GM23338 (cell line): ENCODE measurements around the gene SLC2A13. TPM values are rescaled to one million over a fixed set of nuclear protein-coding genes. Genes with fewer than 3 reads are reported as not detected.

ENCODE experiments used
- ATAC-seq: fragments of 200-7000 bp; cut with Tn5 transposase; 3 replicates; pipeline ENCODE4 v1.9.1; 2020
- DNase-seq: peaks from one replicate; pipeline ENCODE4 v3.0.0-alpha.2; 2015; ENCODE audit warnings: low spot score
- H2AFZ ChIP-seq: fragments of 200-600 bp; sonication (generic); 2 replicates; pipeline ENCODE4 v1.8.0; 2016; ENCODE audit warnings: antibody characterized with exemption, mild to moderate bottlenecking, moderate library complexity
- H3F3A ChIP-seq: fragments of 200-600 bp; sonication (generic); replicated peaks from 2 replicates; pipeline ENCODE4 v1.8.0; 2017; ENCODE audit warnings: antibody characterized with exemption, mixed run types, low read depth
- H3K27ac ChIP-seq: fragments of 200-600 bp; sonication (generic); 2 replicates; pipeline ENCODE4 v1.6.1; 2016; ENCODE audit warnings: low read depth
- H3K27me3 ChIP-seq: fragments of 200-600 bp; sonication (generic); 2 replicates; pipeline ENCODE4 v1.8.0; 2016; ENCODE audit warnings: mild to moderate bottlenecking, mixed run types, moderate library complexity; ENCODE audit not compliant: insufficient read depth
- H3K36me3 ChIP-seq: fragments of 200-600 bp; sonication (generic); 2 replicates; pipeline ENCODE4 v1.8.0; 2016; ENCODE audit warnings: mild to moderate bottlenecking; ENCODE audit not compliant: insufficient read depth
- H3K4me1 ChIP-seq: fragments of 200-600 bp; sonication (generic); 2 replicates; pipeline ENCODE4 v1.8.0; 2016; ENCODE audit warnings: mild to moderate bottlenecking, moderate library complexity; ENCODE audit not compliant: insufficient read depth
- H3K4me2 ChIP-seq: fragments of 200-600 bp; sonication (generic); 2 replicates; pipeline ENCODE4 v1.7.1; 2017; ENCODE audit warnings: mixed run types
- H3K4me3 ChIP-seq: fragments of 200-600 bp; sonication (generic); 2 replicates; pipeline ENCODE4 v1.6.1; 2016; ENCODE audit warnings: mixed run types
- H3K79me2 ChIP-seq: fragments of 200-600 bp; sonication (generic); replicated peaks from 2 replicates; pipeline ENCODE4 v1.8.0; 2017; ENCODE audit warnings: mild to moderate bottlenecking; ENCODE audit not compliant: insufficient read depth
- H3K9me2 ChIP-seq: fragments of 200-600 bp; sonication (generic); 2 replicates; pipeline ENCODE4 v1.8.0; 2017; ENCODE audit not compliant: insufficient read depth
- H4K20me1 ChIP-seq: fragments of 200-600 bp; sonication (generic); replicated peaks from 2 replicates; pipeline ENCODE4 v1.8.0; 2017; ENCODE audit warnings: mild to moderate bottlenecking; ENCODE audit not compliant: insufficient read depth
- H3K27ac Mint-ChIP-seq: 2 replicates; pipeline ENCODE4 v1.8.0; 2020; ENCODE audit warnings: inconsistent platforms, mild to moderate bottlenecking, moderate library complexity, mixed read lengths
- H3K27me3 Mint-ChIP-seq: 3 replicates; pipeline ENCODE4 v1.8.0; 2022; ENCODE audit warnings: low read depth, mild to moderate bottlenecking, moderate library complexity, mixed read lengths, inconsistent platforms; ENCODE audit not compliant: insufficient read depth, poor library complexity
- H3K36me3 Mint-ChIP-seq: 3 replicates; pipeline ENCODE4 v1.8.0; 2021; ENCODE audit warnings: low read depth, mild to moderate bottlenecking, inconsistent platforms, moderate library complexity, mixed read lengths
- H3K4me1 Mint-ChIP-seq: 3 replicates; pipeline ENCODE4 v1.8.0; 2020; ENCODE audit warnings: mild to moderate bottlenecking, inconsistent platforms, mixed read lengths
- H3K4me3 Mint-ChIP-seq: 3 replicates; pipeline ENCODE4 v1.8.0; 2021; ENCODE audit warnings: moderate library complexity, mild to moderate bottlenecking, inconsistent platforms, mixed read lengths
- H3K9me3 Mint-ChIP-seq: 3 replicates; pipeline ENCODE4 v1.8.0; 2020; ENCODE audit warnings: moderate library complexity, mild to moderate bottlenecking, inconsistent platforms, mixed read lengths
- CTCF ChIP-seq, 2 experiments: fragments of 200-600 bp in 1 of 2; sonication (generic) in 1 of 2; conservative IDR thresholded peaks; 2 replicates each; pipeline versions ENCODE4 v1.5.1 to v1.6.1; 2016 to 2017; ENCODE audit warnings: antibody characterized with exemption in 2 of 2, low read depth in 2 of 2, mild to moderate bottlenecking in 2 of 2, moderate library complexity in 1 of 2
- EZH2phosphoT487 ChIP-seq: fragments of 200-600 bp; sonication (generic); IDR thresholded peaks from one replicate; pipeline ENCODE4 v1.8.1; 2018; ENCODE audit warnings: antibody characterized with exemption; ENCODE audit not compliant: unreplicated experiment
- JUNB ChIP-seq: IDR thresholded peaks from one replicate; pipeline ENCODE4 v1.6.1; 2016; ENCODE audit warnings: antibody characterized with exemption; ENCODE audit not compliant: unreplicated experiment
- POLR2AphosphoS5 ChIP-seq: IDR thresholded peaks from 2 replicates; pipeline ENCODE4 v1.6.1; 2016; ENCODE audit warnings: antibody characterized with exemption, low read depth
- REST ChIP-seq: IDR thresholded peaks from one replicate; pipeline ENCODE4 v1.6.1; 2018; ENCODE audit warnings: antibody characterized with exemption; ENCODE audit not compliant: unreplicated experiment
- ZNF331 ChIP-seq: fragments of 250-450 bp; sonication (Bioruptor Pico); IDR thresholded peaks from 2 replicates; pipeline ENCODE4 v1.5.0; 2020; ENCODE audit warnings: low read depth, mild to moderate bottlenecking, moderate library complexity
- polyA plus RNA-seq: library from polyadenylated mRNA; unstranded; fragments of >200 nt; fragmentation: Nextera tagmentation; extraction: Ambion mirVana; gene quantifications from 2 replicates; pipeline ENCODE4 v1.2.1, GENCODE V29; 2016
- total RNA-seq: library from RNA; depleted of rRNA; stranded (reverse); fragments of >200 nt; shearing (Covaris generic); gene quantifications from 2 replicates; pipeline ENCODE4 v1.2.3, GENCODE V29; 2014

The SLC2A13 gene
- total and polyA plus RNA-seq, 2 experiments from 2014 or later: 6.8 to 22.7 TPM

GRCh38 chr12:40137252-40137651 is 31.4 kb upstream of the SLC2A13 start:
- H4K20me1 ChIP-seq: no peaks in the 10 kb centered on the region
- Mint-ChIP-seq H3K36me3 (no peaks in the 10 kb centered on the region), H3K27ac (no peak overlapping the region), H3K27me3 (no peaks in the 10 kb centered on the region), H3K4me1 (no peaks in the 10 kb centered on the region), H3K4me3 (no peak overlapping the region), H3K9me3 (no peaks in the 10 kb centered on the region)
- no peaks in the 10 kb centered on the region for H3K9me2 ChIP-seq
- no peaks in the 10 kb centered on the region for H3K4me1 ChIP-seq
- no peak overlapping the region for H3K4me3 ChIP-seq
- H3K4me2 ChIP-seq: no peak overlapping the region
- H3K79me2 ChIP-seq: no peaks in the 10 kb centered on the region
- H3F3A ChIP-seq: no peaks in the 10 kb centered on the region
- no peak for TF ChIP-seq POLR2AphosphoS5
- TF ChIP-seq ZNF331 (CRISPR knock-in tag): no peak
- no peak for TF ChIP-seq CTCF (conservative IDR thresholded peaks at IDR 0.05; ENCODE audit: low read depth in 2 of 2)
- no peak for TF ChIP-seq REST
- no peak for TF ChIP-seq EZH2phosphoT487
- TF ChIP-seq JUNB: no peak
- no peaks in the 10 kb centered on the region for H3K27me3 ChIP-seq
- no peak overlapping the region for H3K27ac ChIP-seq
- H2AFZ ChIP-seq: no peak overlapping the region
- no peak for ATAC-seq
- DNase-seq: no peak
- H3K36me3 ChIP-seq: no peaks in the 10 kb centered on the region

- H3K9me3 Mint-ChIP-seq: no peaks in the 10 kb centered on the region
- H3K4me1 ChIP-seq: no peaks in the 10 kb centered on the region
- no peaks in the 10 kb centered on the region for H3F3A ChIP-seq
- H3K79me2 ChIP-seq: no peaks in the 10 kb centered on the region
- no peak overlapping the region for H3K4me3 ChIP-seq
- H3K4me2 ChIP-seq: no peak overlapping the region
- no peak overlapping the region for H3K27ac ChIP-seq
- no peaks in the 10 kb centered on the region for H3K4me1 Mint-ChIP-seq
- ATAC-seq: no peak
- no peak overlapping the region for H2AFZ ChIP-seq
- TF ChIP-seq ZNF331 (CRISPR knock-in tag) (no peak), CTCF (conservative IDR thresholded peaks at IDR 0.05; ENCODE audit: low read depth in 2 of 2) (no peak), REST (no peak)
- H3K9me2 ChIP-seq: no peaks in the 10 kb centered on the region; the same call in 1 of the 2 replicates
- no peak overlapping the region for H3K4me3 Mint-ChIP-seq
- no peak for DNase-seq
- H3K27me3 Mint-ChIP-seq: peaks cover 4% of the 10 kb centered on the region
- H3K27me3 ChIP-seq: no peaks in the 10 kb centered on the region
- H3K36me3 Mint-ChIP-seq: no peaks in the 10 kb centered on the region
- no peaks in the 10 kb centered on the region for H3K36me3 ChIP-seq
- no peak overlapping the region for H3K27ac Mint-ChIP-seq
- no peaks in the 10 kb centered on the region for H4K20me1 ChIP-seq
These were observed 21.5 kb upstream of the SLC2A13 start for GRCh38 chr12:40127408-40127807.
